ENCODE results near the gene VDR.

Gene VDR

GRCh38 chr12:47927346-47927745 is 22.6 kb upstream of the VDR start:
- DNase-seq = no peak

- DNase-seq = no peak
Observed at GRCh38 chr12:47921907-47922306, 17.1 kb upstream of the VDR start.

GRCh38 chr12:47920913-47921312 is 16.1 kb upstream of the VDR start:
- DNase-seq = no peak

- no peak for DNase-seq
Observed at GRCh38 chr12:47913081-47913480, 8.3 kb upstream of the VDR start.

- DNase-seq = no peak
Observed at GRCh38 chr12:47912556-47912955, 7.8 kb upstream of the VDR start.

- DNase-seq = no peak
Observed at GRCh38 chr12:47910981-47911380, 6.2 kb upstream of the VDR start.

- no peak for DNase-seq
Observed at GRCh38 chr12:47910486-47910885, 5.7 kb upstream of the VDR start.

- DNase-seq = no peak
Observed at GRCh38 chr12:47909839-47910465, 5.2 kb upstream of the VDR start.

GRCh38 chr12:47908738-47909137 is 3.9 kb upstream of the VDR start:
- no peak for DNase-seq

GRCh38 chr12:47907851-47908454 is 3.2 kb upstream of the VDR start:
- DNase-seq = no peak

GRCh38 chr12:47903927-47904712 is 674 bp downstream of the VDR start:
- DNase-seq = no peak

- no peak for DNase-seq
Observed at GRCh38 chr12:47903151-47903611, 1.6 kb downstream of the VDR start.

GRCh38 chr12:47902131-47902639 is 2.6 kb downstream of the VDR start:
- no peak for DNase-seq

- no peak for DNase-seq
Observed at GRCh38 chr12:47901718-47902093, 3.1 kb downstream of the VDR start.

GRCh38 chr12:47901063-47901717 is 3.6 kb downstream of the VDR start:
- no peak for DNase-seq

GRCh38 chr12:47900131-47901062 is 4.4 kb downstream of the VDR start:
- DNase-seq = no peak

GRCh38 chr12:47899466-47899865 is 5.3 kb downstream of the VDR start:
- DNase-seq = no peak

GRCh38 chr12:47896633-47897032 is 8.2 kb downstream of the VDR start:
- no peak for DNase-seq

GRCh38 chr12:47896022-47896421 is 8.8 kb downstream of the VDR start:
- DNase-seq = no peak

- no peak for DNase-seq
Observed at GRCh38 chr12:47894652-47895051, 10.1 kb downstream of the VDR start.

GRCh38 chr12:47894068-47894467 is 10.7 kb downstream of the VDR start:
- DNase-seq = no peak

GRCh38 chr12:47892819-47893218 is 12.0 kb downstream of the VDR start:
- DNase-seq = no peak
